Measurements from ENCODE around the gene FBLIM1. TPM values are rescaled to one million over a fixed set of nuclear protein-coding genes. Genes with fewer than 3 reads are reported as not detected.

Gene FBLIM1
- total RNA-seq, 1 experiment from 2014 or later, result 25.6 TPM

DNA sequence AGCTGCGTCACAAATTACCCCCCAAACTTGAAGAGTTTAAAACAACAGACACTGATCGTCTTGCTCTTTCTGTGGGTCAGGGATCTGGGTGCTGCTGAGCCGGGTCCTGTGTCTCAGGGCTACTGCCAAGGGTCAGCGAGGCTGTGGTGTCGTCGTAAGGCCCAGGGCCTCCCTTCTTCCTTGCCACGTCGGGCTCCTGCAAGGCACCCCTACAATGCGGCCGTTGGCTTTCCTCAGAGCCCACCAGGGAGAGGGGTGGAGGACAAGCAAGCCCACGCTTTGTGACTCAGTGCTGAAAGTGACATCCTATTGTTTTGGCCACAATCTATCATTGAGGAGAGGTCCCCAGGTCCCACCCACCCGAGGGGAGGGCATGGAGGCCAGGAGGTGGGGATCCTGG, 7.7 kb upstream of the FBLIM1 start:
- no peak for DNase-seq
- peaks cover 3% of the 10 kb centered on the region for H3K4me1 Mint-ChIP-seq (ENCODE audit: low read depth, unreplicated experiment)
- TF ChIP-seq, protein P1, sequence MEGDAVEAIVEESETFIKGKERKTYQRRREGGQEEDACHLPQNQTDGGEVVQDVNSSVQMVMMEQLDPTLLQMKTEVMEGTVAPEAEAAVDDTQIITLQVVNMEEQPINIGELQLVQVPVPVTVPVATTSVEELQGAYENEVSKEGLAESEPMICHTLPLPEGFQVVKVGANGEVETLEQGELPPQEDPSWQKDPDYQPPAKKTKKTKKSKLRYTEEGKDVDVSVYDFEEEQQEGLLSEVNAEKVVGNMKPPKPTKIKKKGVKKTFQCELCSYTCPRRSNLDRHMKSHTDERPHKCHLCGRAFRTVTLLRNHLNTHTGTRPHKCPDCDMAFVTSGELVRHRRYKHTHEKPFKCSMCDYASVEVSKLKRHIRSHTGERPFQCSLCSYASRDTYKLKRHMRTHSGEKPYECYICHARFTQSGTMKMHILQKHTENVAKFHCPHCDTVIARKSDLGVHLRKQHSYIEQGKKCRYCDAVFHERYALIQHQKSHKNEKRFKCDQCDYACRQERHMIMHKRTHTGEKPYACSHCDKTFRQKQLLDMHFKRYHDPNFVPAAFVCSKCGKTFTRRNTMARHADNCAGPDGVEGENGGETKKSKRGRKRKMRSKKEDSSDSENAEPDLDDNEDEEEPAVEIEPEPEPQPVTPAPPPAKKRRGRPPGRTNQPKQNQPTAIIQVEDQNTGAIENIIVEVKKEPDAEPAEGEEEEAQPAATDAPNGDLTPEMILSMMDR (IDR thresholded peaks at IDR 0.05; ENCODE audit: unreplicated experiment), result no peak
- H3K9me3 Mint-ChIP-seq (ENCODE audit: low read depth, unreplicated experiment), result no peaks in the 10 kb centered on the region
- H3K27me3 Mint-ChIP-seq (ENCODE audit: unreplicated experiment), result no peaks in the 10 kb centered on the region
- no peak overlapping the region for H3K4me3 Mint-ChIP-seq (ENCODE audit: low read depth, unreplicated experiment)
- no peak overlapping the region for H3K27ac Mint-ChIP-seq (ENCODE audit: unreplicated experiment)
- no peaks in the 10 kb centered on the region for H3K36me3 Mint-ChIP-seq (ENCODE audit: insufficient read depth, unreplicated experiment)
- CTCF ChIA-PET, result no interaction called here
- intact Hi-C loops (cut with micrococcal nuclease; ENCODE audit: unreplicated experiment), result no loop called here
- BruUV-seq (replicated peaks), result no TSS peak

DNA sequence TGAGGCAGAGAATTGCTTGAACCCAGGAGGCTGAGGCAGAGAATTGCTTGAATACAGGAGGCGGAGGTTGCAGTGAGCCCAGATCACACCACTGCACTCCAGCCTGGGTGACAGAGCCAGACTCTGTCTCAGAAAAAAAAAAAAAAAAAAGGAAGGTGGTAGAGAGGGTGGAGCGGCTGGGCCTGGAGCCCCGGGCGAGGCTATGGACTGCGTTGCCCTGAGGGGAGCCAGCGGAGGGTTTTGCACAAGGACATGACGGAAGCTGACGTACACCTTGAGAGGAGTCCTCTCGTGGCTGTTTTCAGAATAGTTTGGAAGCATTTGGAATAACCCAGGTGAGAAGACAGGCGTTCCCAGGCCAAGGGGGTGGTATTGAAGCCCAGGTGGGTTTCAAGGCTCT, 6.9 kb upstream of the FBLIM1 start:
- TF ChIP-seq, protein P1 (IDR thresholded peaks at IDR 0.05; ENCODE audit: unreplicated experiment), result no peak
- CTCF ChIA-PET, result no interaction called here
- Mint-ChIP-seq H3K36me3 (ENCODE audit: insufficient read depth, unreplicated experiment) (peaks cover 7% of the 10 kb centered on the region), H3K4me1 (ENCODE audit: low read depth, unreplicated experiment) (peaks cover 9% of the 10 kb centered on the region), H3K9me3 (ENCODE audit: low read depth, unreplicated experiment) (no peaks in the 10 kb centered on the region), H3K27me3 (ENCODE audit: unreplicated experiment) (no peaks in the 10 kb centered on the region), H3K27ac (ENCODE audit: unreplicated experiment) (no peak overlapping the region), H3K4me3 (ENCODE audit: low read depth, unreplicated experiment) (no peak overlapping the region)
- intact Hi-C loops (cut with micrococcal nuclease; ENCODE audit: unreplicated experiment), result no loop called here
- no peak for DNase-seq
- no TSS peak for BruUV-seq (replicated peaks)

DNA sequence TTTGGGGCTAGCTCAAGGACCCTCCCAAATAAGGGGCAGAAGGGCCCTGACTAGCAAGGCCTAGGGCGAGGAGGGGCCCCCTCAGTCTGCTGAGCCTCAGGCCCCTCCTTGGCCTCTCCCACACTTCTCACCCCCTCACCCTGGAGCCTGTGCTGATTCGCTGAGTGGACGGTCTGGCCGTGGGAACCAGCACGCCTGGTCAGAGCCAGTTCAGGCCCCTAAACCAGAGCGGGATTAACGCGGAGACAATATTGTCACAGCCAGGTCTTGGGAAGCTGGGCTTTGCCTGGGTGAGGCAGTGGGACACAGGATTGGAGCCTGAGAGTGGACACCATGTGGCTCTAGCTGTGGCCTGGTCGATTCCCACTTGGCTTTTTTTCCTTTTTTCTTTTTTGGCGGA, 4.8 kb upstream of the FBLIM1 start:
- H3K4me1 Mint-ChIP-seq (ENCODE audit: low read depth, unreplicated experiment), result peaks cover 9% of the 10 kb centered on the region
- H3K36me3 Mint-ChIP-seq (ENCODE audit: insufficient read depth, unreplicated experiment), result peaks cover 11% of the 10 kb centered on the region
- H3K4me3 Mint-ChIP-seq (ENCODE audit: low read depth, unreplicated experiment), result no peak overlapping the region
- intact Hi-C loops (cut with micrococcal nuclease; ENCODE audit: unreplicated experiment), result no loop called here
- TF ChIP-seq, protein P1 (IDR thresholded peaks at IDR 0.05; ENCODE audit: unreplicated experiment), result no peak
- H3K9me3 Mint-ChIP-seq (ENCODE audit: low read depth, unreplicated experiment), result no peaks in the 10 kb centered on the region
- BruUV-seq (replicated peaks), result no TSS peak
- DNase-seq, result no peak
- no peak overlapping the region for H3K27ac Mint-ChIP-seq (ENCODE audit: unreplicated experiment)
- CTCF ChIA-PET, result interaction anchor here (1.2 kb wide), 1 partner anchor 12 kb away, joined by 3 read pairs; no protein-coding TSS in a partner anchor
- no peaks in the 10 kb centered on the region for H3K27me3 Mint-ChIP-seq (ENCODE audit: unreplicated experiment)

DNA sequence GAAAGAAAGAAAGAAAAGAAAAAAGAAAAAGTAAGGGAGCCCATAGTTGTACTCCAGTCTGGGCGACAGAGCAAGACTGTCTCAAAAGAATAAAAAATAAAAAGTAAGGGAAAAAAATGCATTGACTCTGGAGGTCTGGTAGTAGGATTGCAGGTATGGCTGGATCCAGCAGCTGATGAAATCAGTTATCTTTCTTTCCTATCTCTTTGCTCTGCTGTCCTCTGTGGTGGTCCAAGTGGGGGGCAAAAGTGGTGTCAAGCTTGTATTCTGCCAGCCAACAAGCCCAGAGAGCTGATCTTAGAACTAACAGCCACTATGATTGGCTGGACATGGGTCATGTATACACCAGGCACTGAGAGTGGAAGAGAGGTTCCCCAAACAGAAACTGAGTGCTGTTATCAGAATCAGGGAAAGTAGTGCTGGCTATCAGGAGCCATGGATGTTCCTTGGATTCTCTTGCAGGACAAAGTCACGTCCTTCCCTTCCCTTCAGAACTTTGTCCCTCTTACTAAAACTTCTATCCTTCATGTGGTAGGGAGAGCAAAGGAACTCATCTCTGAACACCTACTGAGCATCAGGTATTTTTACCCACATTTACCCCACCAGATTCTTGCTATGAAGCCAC, 3.5 kb upstream of the FBLIM1 start:
- DNase-seq, result no peak
- Mint-ChIP-seq H3K27me3 (ENCODE audit: unreplicated experiment) (no peaks in the 10 kb centered on the region), H3K9me3 (ENCODE audit: low read depth, unreplicated experiment) (no peaks in the 10 kb centered on the region), H3K4me1 (ENCODE audit: low read depth, unreplicated experiment) (peaks cover 9% of the 10 kb centered on the region), H3K27ac (ENCODE audit: unreplicated experiment) (no peak overlapping the region), H3K36me3 (ENCODE audit: insufficient read depth, unreplicated experiment) (peaks cover 11% of the 10 kb centered on the region), H3K4me3 (ENCODE audit: low read depth, unreplicated experiment) (no peak overlapping the region)
- TF ChIP-seq, protein P1 (IDR thresholded peaks at IDR 0.05; ENCODE audit: unreplicated experiment), result no peak
- intact Hi-C loops (cut with micrococcal nuclease; ENCODE audit: unreplicated experiment), result no loop called here
- CTCF ChIA-PET, result no interaction called here
- no TSS peak for BruUV-seq (replicated peaks)

All from Calu3 (cell line).